Esophagus squamous epithelium (tissue), 4 donors: ENCODE results near the gene TNF.

Experiments
- CTCF ChIP-seq, 6 experiments: fragments of 450-650 bp in 4 of 6; fragments of 200-600 bp in 2 of 6; sonication (generic) in 2 of 6; IDR thresholded peaks; one replicate each; pipeline ENCODE4 v1.5.1; 2016 to 2019; ENCODE audit warnings: antibody characterized with exemption in 6 of 6, mild to moderate bottlenecking in 4 of 6, moderate library complexity in 4 of 6
- POLR2A ChIP-seq, 4 donors: fragments of 450-650 bp; IDR thresholded peaks; one replicate each; pipeline ENCODE4 v1.6.1; 2017; ENCODE audit warnings: antibody characterized with exemption in 4 of 4, mild to moderate bottlenecking in 4 of 4, moderate library complexity in 3 of 4

GRCh38 chr6:31573239-31574105 lies 1.9 kb upstream of the TNF start:
- TF ChIP-seq CTCF (IDR thresholded peaks at IDR 0.05) (no peak), POLR2A (IDR thresholded peaks at IDR 0.05) (no peak)
